K562 (cell line): Measurements from ENCODE around the gene PTPN1. TPM values are rescaled to one million over a fixed set of nuclear protein-coding genes. Genes with fewer than 3 reads are reported as not detected.

Source experiments
- ERF ChIP-seq: fragments of 450-650 bp; formaldehyde crosslinking; IDR thresholded peaks from 2 replicates; pipeline ENCODE4 v1.4.0; 2020; ENCODE audit warnings: mild to moderate bottlenecking, mixed read lengths
- FIP1L1 ChIP-seq: fragments of 200-400 bp; formaldehyde crosslinking; IDR thresholded peaks from 2 replicates; pipeline ENCODE4 v1.6.1; 2018; ENCODE audit warnings: mild to moderate bottlenecking, low read depth, low read length; ENCODE audit not compliant: poor library complexity, severe bottlenecking
- IRF2 ChIP-seq: sonication (generic); formaldehyde crosslinking; IDR thresholded peaks from 2 replicates; pipeline ENCODE4 v1.8.1; 2022; ENCODE audit warnings: mild to moderate bottlenecking, missing genetic modification reagents
- OTX1 ChIP-seq: fragments of 450-650 bp; formaldehyde crosslinking; IDR thresholded peaks from 2 replicates; pipeline ENCODE4 v1.4.0; 2022; ENCODE audit warnings: mild to moderate bottlenecking
- PTTG1 ChIP-seq: fragments of 450-650 bp; IDR thresholded peaks from 2 replicates; pipeline ENCODE4 v1.6.1; 2016; ENCODE audit warnings: low read depth, mild to moderate bottlenecking, missing genetic modification characterization, missing compliant biosample characterization
- SMC3 ChIP-seq: conservative IDR thresholded peaks from 2 replicates; pipeline ENCODE4 v1.6.1; 2011; ENCODE audit warnings: low read depth, low read length, improper control_type of control experiment; ENCODE audit not compliant: insufficient read depth
- SNIP1 ChIP-seq: fragments of 450-650 bp; IDR thresholded peaks from 2 replicates; pipeline ENCODE4 v1.7.1; 2017; ENCODE audit warnings: low read depth, mild to moderate bottlenecking
- TCF7L2 ChIP-seq: fragments of 150-350 bp; IDR thresholded peaks from 2 replicates; pipeline ENCODE4 v1.6.1; 2016; ENCODE audit warnings: low read depth, mild to moderate bottlenecking, low read length, moderate library complexity
- TSC22D4 ChIP-seq: fragments of 450-650 bp; IDR thresholded peaks from 2 replicates; pipeline ENCODE4 v1.6.1; 2016; ENCODE audit warnings: missing genetic modification characterization, missing biosample characterization, control low read depth
- ZBTB1 ChIP-seq: sonication (generic); formaldehyde crosslinking; IDR thresholded peaks from 2 replicates; pipeline ENCODE4 v1.8.1; 2023; ENCODE audit warnings: missing genetic modification reagents, low read depth, mild to moderate bottlenecking, borderline replicate concordance
- ZBTB17 ChIP-seq: fragments of 450-650 bp; formaldehyde crosslinking; IDR thresholded peaks from 2 replicates; pipeline ENCODE4 v1.4.0; 2020; ENCODE audit warnings: mild to moderate bottlenecking
- ZBTB7A ChIP-seq: IDR thresholded peaks from 2 replicates; pipeline ENCODE4 v1.6.1; 2011; ENCODE audit warnings: low read depth, mild to moderate bottlenecking, low read length, moderate library complexity, borderline replicate concordance; ENCODE audit not compliant: control insufficient read depth
- ZC3H11A ChIP-seq: IDR thresholded peaks from 2 replicates; pipeline ENCODE4 v1.6.1; 2012; ENCODE audit warnings: low read depth, low read length, improper control_type of control experiment
- ZNF316 ChIP-seq: fragments of 450-650 bp; IDR thresholded peaks from 2 replicates; pipeline ENCODE4 v1.6.1; 2016
- polyA plus RNA-seq, 8 experiments: library from polyadenylated mRNA; depleted of rRNA in 4 of 8; stranded (reverse) in 5 of 8; unstranded in 3 of 8; fragments of >200 nt; fragmentation: Nextera tagmentation in 2 of 8; fragmentation: Illumina TruSeq in 1 of 8; extraction: Ambion mirVana in 2 of 8; extraction: Trizol in 1 of 8; gene quantifications; 2 replicates each; pipeline versions ENCODE4 v1.2.1 to v1.2.3, GENCODE V29; 2011 to 2014; ENCODE audit warnings: inconsistent platforms in 1 of 8, missing spikeins in 1 of 8
- total RNA-seq, 7 experiments: library from RNA; depleted of rRNA in 6 of 7; stranded (reverse); fragments of >200 nt in 6 of 7; fragmentation: Illumina TruSeq in 2 of 7; extraction: Trizol in 2 of 7; gene quantifications; 2 replicates each; pipeline versions ENCODE4 v1.2.1 to v1.2.3, GENCODE V29; 2011 to 2021; ENCODE audit warnings: low replicate concordance in 1 of 7
- TF ChIP-seq, protein P1 (sequence below): fragments of 450-650 bp; formaldehyde crosslinking; IDR thresholded peaks from 2 replicates; pipeline ENCODE4 v1.4.0; 2020; ENCODE audit warnings: mild to moderate bottlenecking, moderate library complexity
- TF ChIP-seq, protein P2 (sequence below), 2 experiments: IDR thresholded peaks in 1 of 2; conservative IDR thresholded peaks in 1 of 2; 2 replicates each; pipeline ENCODE4 v1.6.1; 2016; ENCODE audit warnings: low read depth in 2 of 2, mild to moderate bottlenecking in 1 of 2, missing compliant biosample characterization in 1 of 2, missing genetic modification characterization in 1 of 2, moderate library complexity in 1 of 2
- TF ChIP-seq, protein P3 (sequence below): fragments of 450-650 bp; IDR thresholded peaks from 2 replicates; pipeline ENCODE4 v1.6.1; 2016; ENCODE audit warnings: antibody characterized with exemption
- TF ChIP-seq, protein P4 (sequence below), 2 experiments: fragments of 450-650 bp; conservative IDR thresholded peaks; 2 replicates each; pipeline ENCODE4 v1.6.1; 2017; ENCODE audit warnings: mild to moderate bottlenecking in 2 of 2, moderate library complexity in 2 of 2
- TF ChIP-seq, protein P5 (sequence below): IDR thresholded peaks from 3 replicates; pipeline ENCODE4 v1.6.1; 2011; ENCODE audit warnings: borderline replicate concordance, mild to moderate bottlenecking; ENCODE audit not compliant: insufficient read length, insufficient read depth

PTPN1 gene
- total and polyA plus RNA-seq, 9 of the 15 experiments (the other 6 are each of a cell fraction or from before 2014, with no cell fraction given) = 11.0 to 85.3 (median 54.0) TPM

DNA sequence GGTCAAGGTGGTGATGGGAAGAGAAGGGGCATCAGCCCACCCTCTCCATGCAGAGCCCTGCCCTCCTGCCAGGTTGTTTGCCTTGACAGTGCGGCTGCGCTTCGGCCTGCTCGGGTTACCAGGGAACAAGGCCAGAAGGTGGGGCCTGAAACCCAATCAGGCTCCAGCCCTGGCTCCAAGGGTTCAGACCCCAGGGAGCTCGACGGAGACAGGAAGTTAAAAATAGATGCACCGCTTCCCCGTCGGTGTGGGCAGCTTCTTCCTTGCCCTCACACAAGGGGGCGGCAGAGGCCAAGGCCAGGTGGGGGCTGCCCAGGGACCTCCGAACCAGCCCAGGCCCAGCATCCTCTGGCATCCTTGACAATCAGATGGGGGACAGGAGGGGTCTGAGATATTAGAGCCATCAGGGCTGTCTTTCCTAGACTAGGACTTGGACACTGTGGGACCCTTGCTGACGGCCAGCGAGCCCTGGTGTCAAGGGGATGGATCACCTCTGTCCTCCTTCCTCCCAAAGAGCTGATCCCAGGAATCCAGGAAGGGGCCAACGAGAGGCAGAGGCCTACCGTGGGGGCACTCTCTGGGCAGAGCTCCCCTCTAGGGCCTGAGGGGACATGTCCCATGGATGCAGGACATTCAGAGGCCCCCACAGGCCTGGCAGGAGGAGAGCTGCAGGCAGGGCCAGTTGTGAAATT lies 115.9 kb downstream of the PTPN1 start (continued):
- TF ChIP-seq, protein P1, sequence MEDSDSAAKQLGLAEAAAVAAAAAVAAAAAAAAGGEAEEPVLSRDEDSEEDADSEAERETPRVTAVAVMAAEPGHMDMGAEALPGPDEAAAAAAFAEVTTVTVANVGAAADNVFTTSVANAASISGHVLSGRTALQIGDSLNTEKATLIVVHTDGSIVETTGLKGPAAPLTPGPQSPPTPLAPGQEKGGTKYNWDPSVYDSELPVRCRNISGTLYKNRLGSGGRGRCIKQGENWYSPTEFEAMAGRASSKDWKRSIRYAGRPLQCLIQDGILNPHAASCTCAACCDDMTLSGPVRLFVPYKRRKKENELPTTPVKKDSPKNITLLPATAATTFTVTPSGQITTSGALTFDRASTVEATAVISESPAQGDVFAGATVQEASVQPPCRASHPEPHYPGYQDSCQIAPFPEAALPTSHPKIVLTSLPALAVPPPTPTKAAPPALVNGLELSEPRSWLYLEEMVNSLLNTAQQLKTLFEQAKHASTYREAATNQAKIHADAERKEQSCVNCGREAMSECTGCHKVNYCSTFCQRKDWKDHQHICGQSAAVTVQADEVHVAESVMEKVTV (CRISPR knock-in tag) = peak; percentile 74
- no peak for TF ChIP-seq PTTG1 (tag)
- TF ChIP-seq ERF (CRISPR knock-in tag) = no peak
- TF ChIP-seq ZBTB17 = no peak
- no peak for TF ChIP-seq SNIP1
- TF ChIP-seq, protein P2, sequence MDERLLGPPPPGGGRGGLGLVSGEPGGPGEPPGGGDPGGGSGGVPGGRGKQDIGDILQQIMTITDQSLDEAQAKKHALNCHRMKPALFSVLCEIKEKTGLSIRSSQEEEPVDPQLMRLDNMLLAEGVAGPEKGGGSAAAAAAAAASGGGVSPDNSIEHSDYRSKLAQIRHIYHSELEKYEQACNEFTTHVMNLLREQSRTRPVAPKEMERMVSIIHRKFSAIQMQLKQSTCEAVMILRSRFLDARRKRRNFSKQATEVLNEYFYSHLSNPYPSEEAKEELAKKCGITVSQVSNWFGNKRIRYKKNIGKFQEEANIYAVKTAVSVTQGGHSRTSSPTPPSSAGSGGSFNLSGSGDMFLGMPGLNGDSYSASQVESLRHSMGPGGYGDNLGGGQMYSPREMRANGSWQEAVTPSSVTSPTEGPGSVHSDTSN (CRISPR knock-in tag; IDR thresholded peaks at IDR 0.05; ENCODE audit: low read depth) = no peak
- TF ChIP-seq, protein P2 (tag; conservative IDR thresholded peaks at IDR 0.05; ENCODE audit: low read depth) = no peak
- TF ChIP-seq TCF7L2 = no peak
- TF ChIP-seq, protein P3, sequence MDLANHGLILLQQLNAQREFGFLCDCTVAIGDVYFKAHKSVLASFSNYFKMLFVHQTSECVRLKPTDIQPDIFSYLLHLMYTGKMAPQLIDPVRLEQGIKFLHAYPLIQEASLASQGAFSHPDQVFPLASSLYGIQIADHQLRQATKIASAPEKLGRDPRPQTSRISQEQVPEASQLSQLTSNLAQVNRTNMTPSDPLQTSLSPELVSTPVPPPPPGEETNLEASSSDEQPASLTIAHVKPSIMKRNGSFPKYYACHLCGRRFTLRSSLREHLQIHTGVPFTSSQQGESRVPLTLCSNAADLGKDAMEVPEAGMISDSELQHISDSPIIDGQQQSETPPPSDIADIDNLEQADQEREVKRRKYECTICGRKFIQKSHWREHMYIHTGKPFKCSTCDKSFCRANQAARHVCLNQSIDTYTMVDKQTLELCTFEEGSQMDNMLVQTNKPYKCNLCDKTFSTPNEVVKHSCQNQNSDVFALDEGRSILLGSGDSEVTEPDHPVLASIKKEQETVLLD = no peak
- TF ChIP-seq, protein P4, sequence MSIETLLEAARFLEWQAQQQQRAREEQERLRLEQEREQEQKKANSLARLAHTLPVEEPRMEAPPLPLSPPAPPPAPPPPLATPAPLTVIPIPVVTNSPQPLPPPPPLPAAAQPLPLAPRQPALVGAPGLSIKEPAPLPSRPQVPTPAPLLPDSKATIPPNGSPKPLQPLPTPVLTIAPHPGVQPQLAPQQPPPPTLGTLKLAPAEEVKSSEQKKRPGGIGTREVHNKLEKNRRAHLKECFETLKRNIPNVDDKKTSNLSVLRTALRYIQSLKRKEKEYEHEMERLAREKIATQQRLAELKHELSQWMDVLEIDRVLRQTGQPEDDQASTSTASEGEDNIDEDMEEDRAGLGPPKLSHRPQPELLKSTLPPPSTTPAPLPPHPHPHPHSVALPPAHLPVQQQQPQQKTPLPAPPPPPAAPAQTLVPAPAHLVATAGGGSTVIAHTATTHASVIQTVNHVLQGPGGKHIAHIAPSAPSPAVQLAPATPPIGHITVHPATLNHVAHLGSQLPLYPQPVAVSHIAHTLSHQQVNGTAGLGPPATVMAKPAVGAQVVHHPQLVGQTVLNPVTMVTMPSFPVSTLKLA (conservative IDR thresholded peaks at IDR 0.05) = no peak
- TF ChIP-seq, protein P5, sequence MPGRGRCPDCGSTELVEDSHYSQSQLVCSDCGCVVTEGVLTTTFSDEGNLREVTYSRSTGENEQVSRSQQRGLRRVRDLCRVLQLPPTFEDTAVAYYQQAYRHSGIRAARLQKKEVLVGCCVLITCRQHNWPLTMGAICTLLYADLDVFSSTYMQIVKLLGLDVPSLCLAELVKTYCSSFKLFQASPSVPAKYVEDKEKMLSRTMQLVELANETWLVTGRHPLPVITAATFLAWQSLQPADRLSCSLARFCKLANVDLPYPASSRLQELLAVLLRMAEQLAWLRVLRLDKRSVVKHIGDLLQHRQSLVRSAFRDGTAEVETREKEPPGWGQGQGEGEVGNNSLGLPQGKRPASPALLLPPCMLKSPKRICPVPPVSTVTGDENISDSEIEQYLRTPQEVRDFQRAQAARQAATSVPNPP = no peak
- TF ChIP-seq ZBTB1 = no peak
- TF ChIP-seq ZBTB7A = peak; percentile 69; the same call in 1 of the 2 replicates
- no peak for TF ChIP-seq IRF2 (CRISPR knock-in tag)
- TF ChIP-seq SMC3 = peak; percentile 72
- no peak for TF ChIP-seq OTX1
- TF ChIP-seq FIP1L1 = no peak
- no peak for TF ChIP-seq ZNF316
- TF ChIP-seq TSC22D4 (tag) = no peak
- no peak for TF ChIP-seq ZC3H11A
